GM12892 (cell line): ENCODE results near the gene PMM2.
"Not testable (repeated sequence)": the region's sequence is repeated elsewhere in the genome, so short reads cannot be mapped to it uniquely, and the experiment has no call there.

ENCODE experiments used
- DNase-seq: peaks from one replicate; pipeline ENCODE4 v3.0.0; 2011; ENCODE audit not compliant: insufficient read length
- FAIRE-seq: peaks from 2 replicates; lab custom pipeline; 2011; peaks lifted over from hg19 to GRCh38; lab: Jason Lieb, UNC
- POLR2A ChIP-seq: IDR thresholded peaks from 2 replicates; pipeline ENCODE4 v1.6.1; 2011; ENCODE audit warnings: low read depth, low read length, control low read depth
- POLR2AphosphoS5 ChIP-seq: IDR thresholded peaks from 2 replicates; pipeline ENCODE4 v1.6.1; 2011; ENCODE audit warnings: low read depth, low read length, control low read depth
- TAF1 ChIP-seq: IDR thresholded peaks from 2 replicates; pipeline ENCODE4 v1.6.1; 2011; ENCODE audit warnings: low read depth, mild to moderate bottlenecking, control low read depth, low read length, borderline replicate concordance

The PMM2 gene

GRCh38 chr16:8788578-8789172 is 9.0 kb upstream of the PMM2 start:
- no peak for FAIRE-seq
- TF ChIP-seq TAF1, result no peak
- no peak for TF ChIP-seq POLR2A
- TF ChIP-seq POLR2AphosphoS5, result no peak
- no peak for DNase-seq

GRCh38 chr16:8795091-8795490 is 2.5 kb upstream of the PMM2 start:
- DNase-seq, result no peak
- no peak for FAIRE-seq
- TF ChIP-seq POLR2AphosphoS5 (no peak), POLR2A (no peak), TAF1 (no peak)

GRCh38 chr16:8795818-8796217 is 1.8 kb upstream of the PMM2 start:
- DNase-seq (no peak), FAIRE-seq (no peak)
- no peak for TF ChIP-seq TAF1

GRCh38 chr16:8796469-8797363 is 923 bp upstream of the PMM2 start:
- no peak for TF ChIP-seq POLR2A
- TF ChIP-seq POLR2AphosphoS5, result no peak
- TF ChIP-seq TAF1, result no peak
- no peak for FAIRE-seq
- no peak for DNase-seq

GRCh38 chr16:8798174-8798527 is 512 bp downstream of the PMM2 start:
- DNase-seq, result no peak
- no peak for FAIRE-seq
- TF ChIP-seq TAF1 (no peak), POLR2A (no peak), POLR2AphosphoS5 (no peak)

- DNase-seq, result no peak
Observed at GRCh38 chr16:8798535-8799157, 1.0 kb downstream of the PMM2 start.

GRCh38 chr16:8801701-8802100 is 4.1 kb downstream of the PMM2 start:
- no peak for FAIRE-seq

More at GRCh38 chr16:8798535-8799157, 1.0 kb downstream of the PMM2 start:
- no peak for FAIRE-seq
- TF ChIP-seq POLR2A (no peak), POLR2AphosphoS5 (no peak), TAF1 (no peak)

GRCh38 chr16:8803733-8804132 is 6.1 kb downstream of the PMM2 start:
- DNase-seq, FAIRE-seq: not testable (repeated sequence)

More at GRCh38 chr16:8801701-8802100, 4.1 kb downstream of the PMM2 start:
- no peak for DNase-seq
- TF ChIP-seq POLR2A (no peak), TAF1 (no peak), POLR2AphosphoS5 (no peak)

- TF ChIP-seq TAF1 (no peak), POLR2A (no peak), POLR2AphosphoS5 (no peak)
- FAIRE-seq, result no peak
- DNase-seq, result no peak
Observed at GRCh38 chr16:8804313-8804712, 6.7 kb downstream of the PMM2 start.

- no peak for DNase-seq
- no peak for TF ChIP-seq TAF1
- no peak for TF ChIP-seq POLR2A
- TF ChIP-seq POLR2AphosphoS5, result no peak
- FAIRE-seq, result no peak
Observed at GRCh38 chr16:8806272-8806983, 8.8 kb downstream of the PMM2 start.

- FAIRE-seq, result no peak
- TF ChIP-seq POLR2A, result no peak
- no peak for TF ChIP-seq TAF1
- no peak for TF ChIP-seq POLR2AphosphoS5
Observed at GRCh38 chr16:8807189-8807588, 9.6 kb downstream of the PMM2 start.

GRCh38 chr16:8808009-8808408 is 10.4 kb downstream of the PMM2 start:
- TF ChIP-seq POLR2A (no peak), POLR2AphosphoS5 (no peak), TAF1 (no peak)
- DNase-seq (no peak), FAIRE-seq (no peak)

More at GRCh38 chr16:8807189-8807588, 9.6 kb downstream of the PMM2 start:
- DNase-seq, result no peak
